HepG2 (cell line): Measurements from ENCODE around the gene CDX1. TPM values are rescaled to one million over a fixed set of nuclear protein-coding genes. Genes with fewer than 3 reads are reported as not detected.

Source experiments
- IRF2 ChIP-seq: IDR thresholded peaks from 2 replicates; pipeline ENCODE4 v1.6.1; 2018; ENCODE audit warnings: missing genetic modification reagents, missing compliant biosample characterization
- ISL2 ChIP-seq: sonication (generic); formaldehyde crosslinking; IDR thresholded peaks from 2 replicates; pipeline ENCODE4 v1.5.0; 2020; ENCODE audit warnings: missing genetic modification reagents
- JDP2 ChIP-seq: sonication (generic); formaldehyde crosslinking; IDR thresholded peaks from 2 replicates; pipeline ENCODE4 v1.8.1; 2022; ENCODE audit warnings: missing genetic modification reagents, borderline replicate concordance
- KDM6A ChIP-seq: IDR thresholded peaks from 2 replicates; pipeline ENCODE4 v1.6.1; 2016; ENCODE audit warnings: low read depth
- NFE2 ChIP-seq: sonication (generic); formaldehyde crosslinking; IDR thresholded peaks from 2 replicates; pipeline ENCODE4 v1.4.0; 2020; ENCODE audit warnings: missing genetic modification reagents
- PTBP1 ChIP-seq: fragments of 200-400 bp; formaldehyde crosslinking; IDR thresholded peaks from 2 replicates; pipeline ENCODE4 v1.6.1; 2018; ENCODE audit warnings: low read length, low read depth; ENCODE audit not compliant: poor library complexity, severe bottlenecking
- RAD51 ChIP-seq: fragments of 450-650 bp; IDR thresholded peaks from 2 replicates; pipeline ENCODE4 v1.6.1; 2016; ENCODE audit warnings: borderline replicate concordance
- RBM39 ChIP-seq: fragments of 200-400 bp; formaldehyde crosslinking; IDR thresholded peaks from one replicate; pipeline ENCODE4 v1.6.1; 2018; ENCODE audit warnings: antibody characterized with exemption, mild to moderate bottlenecking, low read depth, low read length; ENCODE audit not compliant: poor library complexity, severe bottlenecking
- RORA ChIP-seq: sonication (generic); formaldehyde crosslinking; IDR thresholded peaks from 2 replicates; pipeline ENCODE4 v1.5.0; 2020; ENCODE audit warnings: mild to moderate bottlenecking, missing genetic modification reagents, moderate library complexity
- ZEB1 ChIP-seq: IDR thresholded peaks from 2 replicates; pipeline ENCODE4 v1.6.1; 2012; ENCODE audit warnings: mild to moderate bottlenecking, low read depth, inconsistent platforms; ENCODE audit not compliant: insufficient replicate concordance
- ZFP62 ChIP-seq: sonication (generic); formaldehyde crosslinking; IDR thresholded peaks from 2 replicates; pipeline ENCODE4 v1.4.0; 2020; ENCODE audit warnings: missing genetic modification reagents
- ZNF160 ChIP-seq: sonication (generic); formaldehyde crosslinking; IDR thresholded peaks from 2 replicates; pipeline ENCODE4 v1.8.0; 2022; ENCODE audit warnings: mild to moderate bottlenecking, inconsistent platforms, missing genetic modification reagents
- ZNF180 ChIP-seq: sonication (generic); formaldehyde crosslinking; IDR thresholded peaks from 2 replicates; pipeline ENCODE4 v1.4.0; 2020; ENCODE audit warnings: low read depth, missing genetic modification reagents, borderline replicate concordance
- ZNF224 ChIP-seq: sonication (generic); formaldehyde crosslinking; IDR thresholded peaks from 2 replicates; pipeline ENCODE4 v1.5.0; 2020; ENCODE audit warnings: mild to moderate bottlenecking, missing genetic modification reagents
- ZNF383 ChIP-seq: sonication (generic); formaldehyde crosslinking; IDR thresholded peaks from 2 replicates; pipeline ENCODE4 v1.4.0; 2020; ENCODE audit warnings: missing genetic modification reagents, mild to moderate bottlenecking, borderline replicate concordance
- ZNF432 ChIP-seq: sonication (generic); formaldehyde crosslinking; IDR thresholded peaks from 2 replicates; pipeline ENCODE4 v1.5.0; 2020; ENCODE audit warnings: missing genetic modification reagents, mild to moderate bottlenecking, borderline replicate concordance
- ZNF460 ChIP-seq: sonication (generic); formaldehyde crosslinking; IDR thresholded peaks from 2 replicates; pipeline ENCODE4 v1.5.1; 2020; ENCODE audit warnings: missing genetic modification reagents, mild to moderate bottlenecking, borderline replicate concordance
- ZNF484 ChIP-seq: sonication (generic); formaldehyde crosslinking; IDR thresholded peaks from 2 replicates; pipeline ENCODE4 v1.5.1; 2020; ENCODE audit warnings: mild to moderate bottlenecking, low read depth, missing genetic modification reagents, borderline replicate concordance
- ZNF629 ChIP-seq: sonication (generic); formaldehyde crosslinking; conservative IDR thresholded peaks from 2 replicates; pipeline ENCODE4 v1.5.0; 2020; ENCODE audit warnings: missing genetic modification reagents
- ZNF678 ChIP-seq: sonication (generic); formaldehyde crosslinking; IDR thresholded peaks from 2 replicates; pipeline ENCODE4 v1.4.0; 2020; ENCODE audit warnings: mild to moderate bottlenecking, missing genetic modification reagents
- ZNF737 ChIP-seq: sonication (generic); formaldehyde crosslinking; IDR thresholded peaks from 2 replicates; pipeline ENCODE4 v1.5.0; 2020; ENCODE audit warnings: missing genetic modification reagents, mild to moderate bottlenecking, borderline replicate concordance
- ZNF766 ChIP-seq: sonication (generic); formaldehyde crosslinking; IDR thresholded peaks from 2 replicates; pipeline ENCODE4 v1.5.0; 2020; ENCODE audit warnings: missing genetic modification reagents, borderline replicate concordance
- polyA plus RNA-seq, 8 experiments: library from polyadenylated mRNA; depleted of rRNA in 3 of 8; stranded (reverse) in 7 of 8; unstranded in 1 of 8; fragments of >200 nt; fragmentation: Illumina TruSeq in 4 of 8; extraction: Trizol in 4 of 8; gene quantifications; 2 replicates each; pipeline versions ENCODE4 v1.2.1 to v1.2.3, GENCODE V29; 2011 to 2016; ENCODE audit warnings: low read depth in 4 of 8, missing spikeins in 1 of 8, mixed read lengths in 1 of 8; ENCODE audit not compliant: insufficient read depth in 1 of 8
- total RNA-seq, 5 experiments: library from RNA; depleted of rRNA; stranded (reverse); fragments of >200 nt; fragmentation: Illumina TruSeq; extraction: Trizol; gene quantifications; 2 replicates each; pipeline ENCODE4 v1.2.3, GENCODE V29; 2016; ENCODE audit warnings: low read depth in 1 of 5
- TF ChIP-seq, protein P1 (sequence below): sonication (generic); formaldehyde crosslinking; IDR thresholded peaks from 2 replicates; pipeline ENCODE4 v1.5.0; 2020; ENCODE audit warnings: mild to moderate bottlenecking, missing genetic modification reagents
- TF ChIP-seq, protein P2 (sequence below): sonication (generic); formaldehyde crosslinking; conservative IDR thresholded peaks from 2 replicates; pipeline ENCODE4 v1.4.0; 2020; ENCODE audit warnings: missing genetic modification reagents
- TF ChIP-seq, protein P3 (sequence below): IDR thresholded peaks from 2 replicates; pipeline ENCODE4 v1.6.1; 2012; ENCODE audit warnings: low read length, improper control_type of control experiment

CDX1 gene
- total and polyA plus RNA-seq, 2 of the 13 experiments (the other 11 are each of a cell fraction or from before 2014, with no cell fraction given), result not detected

DNA sequence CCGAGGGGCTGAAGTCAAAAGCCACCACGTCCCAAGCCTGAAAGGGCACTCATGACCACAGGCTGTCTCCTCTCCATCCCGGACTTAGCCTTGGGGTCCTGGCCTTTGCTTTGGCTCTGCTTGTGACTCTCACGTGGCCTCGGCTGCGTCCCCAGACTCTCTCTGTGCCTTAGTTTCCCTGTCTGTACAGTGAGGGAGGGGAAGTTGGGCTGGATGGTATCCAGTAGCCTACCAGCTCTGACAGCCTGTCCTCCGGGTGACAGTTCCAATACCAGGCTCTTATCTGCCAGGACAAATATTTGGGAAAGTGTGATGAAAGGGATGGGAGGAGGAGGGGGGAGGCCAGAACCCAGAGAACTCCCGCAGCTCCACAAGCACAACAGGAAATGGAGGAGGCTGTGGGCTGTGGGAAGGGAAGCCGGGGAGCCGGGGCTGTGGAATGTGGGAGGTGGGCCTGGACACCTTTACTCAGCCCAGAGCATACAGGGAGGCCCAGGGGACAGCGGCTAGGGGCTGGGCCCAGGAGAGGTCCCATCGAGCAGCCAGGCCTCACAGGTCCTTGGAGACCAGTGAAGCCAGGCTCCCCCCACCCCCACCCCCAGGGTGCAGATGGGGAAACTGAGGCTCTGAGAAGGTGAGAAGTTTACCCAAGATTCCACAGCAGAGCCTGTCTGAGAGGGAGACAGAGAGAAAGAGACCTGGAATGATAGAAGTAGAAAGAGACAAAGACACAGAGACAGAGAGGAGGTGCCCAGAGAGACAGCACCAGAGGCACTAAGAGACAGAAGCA lies 29.2 kb upstream of the CDX1 start (continued):
- TF ChIP-seq ZEB1, result no peak
- no peak for TF ChIP-seq ZNF180
- 0 out of 2 replicates have a peak, but pooled peaks have one; percentile 45 for TF ChIP-seq ZNF160 (CRISPR knock-in tag)
- peak; percentile 86 for TF ChIP-seq KDM6A (CRISPR knock-in tag)
- TF ChIP-seq ZNF737 (CRISPR knock-in tag), result no peak
- TF ChIP-seq, protein P1, sequence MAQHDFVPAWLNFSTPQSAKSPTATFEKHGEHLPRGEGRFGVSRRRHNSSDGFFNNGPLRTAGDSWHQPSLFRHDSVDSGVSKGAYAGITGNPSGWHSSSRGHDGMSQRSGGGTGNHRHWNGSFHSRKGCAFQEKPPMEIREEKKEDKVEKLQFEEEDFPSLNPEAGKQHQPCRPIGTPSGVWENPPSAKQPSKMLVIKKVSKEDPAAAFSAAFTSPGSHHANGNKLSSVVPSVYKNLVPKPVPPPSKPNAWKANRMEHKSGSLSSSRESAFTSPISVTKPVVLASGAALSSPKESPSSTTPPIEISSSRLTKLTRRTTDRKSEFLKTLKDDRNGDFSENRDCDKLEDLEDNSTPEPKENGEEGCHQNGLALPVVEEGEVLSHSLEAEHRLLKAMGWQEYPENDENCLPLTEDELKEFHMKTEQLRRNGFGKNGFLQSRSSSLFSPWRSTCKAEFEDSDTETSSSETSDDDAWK (CRISPR knock-in tag), result no peak
- no peak for TF ChIP-seq ZNF432 (CRISPR knock-in tag)
- no peak for TF ChIP-seq RORA (CRISPR knock-in tag)
- peak; percentile 96 for TF ChIP-seq PTBP1
- no peak for TF ChIP-seq ZNF484 (CRISPR knock-in tag)
- TF ChIP-seq, protein P2, sequence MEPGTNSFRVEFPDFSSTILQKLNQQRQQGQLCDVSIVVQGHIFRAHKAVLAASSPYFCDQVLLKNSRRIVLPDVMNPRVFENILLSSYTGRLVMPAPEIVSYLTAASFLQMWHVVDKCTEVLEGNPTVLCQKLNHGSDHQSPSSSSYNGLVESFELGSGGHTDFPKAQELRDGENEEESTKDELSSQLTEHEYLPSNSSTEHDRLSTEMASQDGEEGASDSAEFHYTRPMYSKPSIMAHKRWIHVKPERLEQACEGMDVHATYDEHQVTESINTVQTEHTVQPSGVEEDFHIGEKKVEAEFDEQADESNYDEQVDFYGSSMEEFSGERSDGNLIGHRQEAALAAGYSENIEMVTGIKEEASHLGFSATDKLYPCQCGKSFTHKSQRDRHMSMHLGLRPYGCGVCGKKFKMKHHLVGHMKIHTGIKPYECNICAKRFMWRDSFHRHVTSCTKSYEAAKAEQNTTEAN (CRISPR knock-in tag), result no peak; the same call in 1 of the 2 replicates
- TF ChIP-seq ZFP62, result no peak
- no peak for TF ChIP-seq ZNF460
- TF ChIP-seq ZNF629 (CRISPR knock-in tag), result no peak
- no peak; the same call in 1 of the 2 replicates for TF ChIP-seq ZNF678 (CRISPR knock-in tag)
- no peak for TF ChIP-seq JDP2
- TF ChIP-seq ZNF766 (CRISPR knock-in tag), result 0 out of 2 replicates have a peak, but pooled peaks have one; percentile 57
- TF ChIP-seq IRF2 (CRISPR knock-in tag), result peak; percentile 82
- TF ChIP-seq, protein P3, sequence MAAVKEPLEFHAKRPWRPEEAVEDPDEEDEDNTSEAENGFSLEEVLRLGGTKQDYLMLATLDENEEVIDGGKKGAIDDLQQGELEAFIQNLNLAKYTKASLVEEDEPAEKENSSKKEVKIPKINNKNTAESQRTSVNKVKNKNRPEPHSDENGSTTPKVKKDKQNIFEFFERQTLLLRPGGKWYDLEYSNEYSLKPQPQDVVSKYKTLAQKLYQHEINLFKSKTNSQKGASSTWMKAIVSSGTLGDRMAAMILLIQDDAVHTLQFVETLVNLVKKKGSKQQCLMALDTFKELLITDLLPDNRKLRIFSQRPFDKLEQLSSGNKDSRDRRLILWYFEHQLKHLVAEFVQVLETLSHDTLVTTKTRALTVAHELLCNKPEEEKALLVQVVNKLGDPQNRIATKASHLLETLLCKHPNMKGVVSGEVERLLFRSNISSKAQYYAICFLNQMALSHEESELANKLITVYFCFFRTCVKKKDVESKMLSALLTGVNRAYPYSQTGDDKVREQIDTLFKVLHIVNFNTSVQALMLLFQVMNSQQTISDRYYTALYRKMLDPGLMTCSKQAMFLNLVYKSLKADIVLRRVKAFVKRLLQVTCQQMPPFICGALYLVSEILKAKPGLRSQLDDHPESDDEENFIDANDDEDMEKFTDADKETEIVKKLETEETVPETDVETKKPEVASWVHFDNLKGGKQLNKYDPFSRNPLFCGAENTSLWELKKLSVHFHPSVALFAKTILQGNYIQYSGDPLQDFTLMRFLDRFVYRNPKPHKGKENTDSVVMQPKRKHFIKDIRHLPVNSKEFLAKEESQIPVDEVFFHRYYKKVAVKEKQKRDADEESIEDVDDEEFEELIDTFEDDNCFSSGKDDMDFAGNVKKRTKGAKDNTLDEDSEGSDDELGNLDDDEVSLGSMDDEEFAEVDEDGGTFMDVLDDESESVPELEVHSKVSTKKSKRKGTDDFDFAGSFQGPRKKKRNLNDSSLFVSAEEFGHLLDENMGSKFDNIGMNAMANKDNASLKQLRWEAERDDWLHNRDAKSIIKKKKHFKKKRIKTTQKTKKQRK, result no peak
- no peak for TF ChIP-seq ZNF383 (CRISPR knock-in tag)
- TF ChIP-seq RBM39, result no peak
- peak; percentile 94 for TF ChIP-seq ISL2 (CRISPR knock-in tag)
- TF ChIP-seq NFE2, result no peak
- no peak for TF ChIP-seq RAD51
- no peak for TF ChIP-seq ZNF224 (CRISPR knock-in tag)
